Measurements from ENCODE around the gene NCMAP.
"Not testable (repeated sequence)": the region's sequence is repeated elsewhere in the genome, so short reads cannot be mapped to it uniquely, and the experiment has no call there.

NCMAP gene

GRCh38 chr1:24541711-24542346 is 14.1 kb upstream of the NCMAP start:
- DNase-seq (ENCODE audit: low spot score) = no peak

- DNase-seq (ENCODE audit: low spot score) = no peak
These were observed 11.6 kb upstream of the NCMAP start for GRCh38 chr1:24544239-24544638.

DNA sequence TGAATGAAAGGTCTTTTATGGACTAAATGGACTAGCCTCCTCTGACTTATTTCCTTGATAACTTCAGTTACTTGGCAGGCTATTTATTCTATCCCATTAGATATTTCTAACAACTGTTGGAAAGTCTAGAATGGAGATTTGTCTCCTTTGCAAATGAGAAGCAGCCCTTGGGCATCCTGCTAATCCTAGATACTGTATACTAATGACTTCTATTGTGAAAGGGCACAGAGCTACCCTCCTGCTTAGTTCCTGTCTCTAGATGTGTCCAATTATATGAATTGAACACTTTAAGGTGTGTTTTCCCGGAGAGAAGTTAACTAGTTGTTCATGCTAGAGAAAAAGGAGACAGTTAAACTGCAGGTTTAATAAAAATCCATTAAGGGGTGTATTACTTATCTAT is 10.2 kb upstream of the NCMAP start:
- no peak for DNase-seq (ENCODE audit: low spot score)

GRCh38 chr1:24547195-24547594 is 8.7 kb upstream of the NCMAP start:
- no peak for DNase-seq (ENCODE audit: low spot score)

DNA sequence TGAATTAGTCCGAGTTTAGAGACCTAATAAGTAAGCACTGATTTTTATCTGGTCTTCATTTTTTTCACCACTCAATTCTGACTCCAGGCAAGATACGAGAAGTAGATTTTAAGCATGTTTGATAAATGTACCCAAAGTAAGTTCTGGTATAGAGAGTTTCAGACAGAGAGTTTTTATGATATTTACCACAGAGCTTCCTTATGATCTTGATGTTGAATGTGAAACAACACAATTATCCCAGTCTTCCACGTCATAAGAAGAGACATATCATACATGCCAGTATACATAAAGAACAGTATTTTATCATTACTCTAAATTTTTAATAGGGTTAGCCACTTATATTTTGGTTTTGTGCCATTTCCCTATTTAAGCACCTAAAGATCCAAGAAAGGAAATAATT is 7.8 kb upstream of the NCMAP start:
- DNase-seq (ENCODE audit: low spot score) = no peak

- DNase-seq (ENCODE audit: low spot score) = not testable (repeated sequence)
These were observed 6.7 kb upstream of the NCMAP start for GRCh38 chr1:24549210-24549609.

DNA sequence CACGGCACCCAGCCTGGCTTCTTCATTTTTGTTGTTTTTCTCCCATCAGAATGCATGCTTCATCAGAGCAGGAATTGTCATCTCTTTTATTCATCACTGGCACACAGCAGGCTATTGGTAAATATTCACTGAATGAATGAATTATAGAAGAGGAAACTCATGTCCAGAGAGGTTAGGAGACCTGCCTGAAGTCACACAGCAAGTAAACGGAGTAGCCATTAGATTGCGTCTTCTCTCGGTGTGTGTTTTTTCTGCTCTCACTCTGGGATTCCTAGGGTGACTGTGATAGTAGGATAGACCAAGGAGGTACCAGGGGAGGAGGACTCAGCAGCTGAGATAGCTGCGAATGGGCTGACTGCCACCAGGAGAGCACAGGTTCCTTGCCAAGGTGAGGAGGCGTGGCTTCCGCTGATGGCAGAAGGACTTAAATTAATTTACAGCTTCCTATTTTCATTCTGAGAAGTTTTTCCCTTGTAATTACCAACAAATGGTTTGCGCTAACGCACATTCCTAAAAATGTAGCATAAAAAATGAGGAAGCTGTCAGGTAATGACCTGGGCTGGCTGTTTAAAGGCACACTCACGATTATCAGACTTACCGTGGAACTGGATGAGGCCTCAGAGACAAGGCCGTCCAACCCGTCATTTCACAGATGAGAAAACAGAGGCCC is 4.5 kb upstream of the NCMAP start:
- no peak for DNase-seq (ENCODE audit: low spot score)

DNA sequence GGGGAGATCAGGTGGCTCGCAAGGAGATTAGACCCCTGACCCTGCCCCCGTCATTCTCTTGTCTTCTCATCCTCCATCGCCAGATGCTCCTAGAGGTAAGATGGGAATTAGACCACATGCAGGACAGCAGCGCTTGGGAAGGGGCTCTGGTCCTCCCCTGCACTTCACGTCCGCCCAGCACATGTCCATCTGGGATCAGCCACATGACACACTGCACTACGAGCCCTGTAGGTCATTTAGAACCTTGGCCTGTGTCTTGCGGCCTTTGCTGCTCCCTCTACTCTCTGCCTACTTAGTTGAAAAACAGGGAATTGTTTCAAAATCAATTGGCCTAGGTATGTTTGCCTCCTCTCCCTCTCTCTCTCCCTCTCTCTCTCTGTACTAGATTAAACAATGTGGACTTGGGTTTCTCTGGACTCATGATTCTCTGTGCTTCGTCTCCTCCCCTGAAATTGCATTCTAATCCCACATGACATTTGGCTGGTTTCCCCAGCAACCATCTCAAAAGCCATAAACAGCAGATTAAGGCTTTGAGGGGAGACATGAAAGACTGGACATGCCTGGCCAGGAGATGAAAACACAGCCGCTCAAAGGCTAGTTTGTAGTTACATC is 3.8 kb upstream of the NCMAP start:
- no peak for DNase-seq (ENCODE audit: low spot score)

GRCh38 chr1:24553931-24554330 is 2.0 kb upstream of the NCMAP start:
- DNase-seq (ENCODE audit: low spot score) = no peak

GRCh38 chr1:24554714-24555113 is 1.2 kb upstream of the NCMAP start:
- no peak for DNase-seq (ENCODE audit: low spot score)

DNA sequence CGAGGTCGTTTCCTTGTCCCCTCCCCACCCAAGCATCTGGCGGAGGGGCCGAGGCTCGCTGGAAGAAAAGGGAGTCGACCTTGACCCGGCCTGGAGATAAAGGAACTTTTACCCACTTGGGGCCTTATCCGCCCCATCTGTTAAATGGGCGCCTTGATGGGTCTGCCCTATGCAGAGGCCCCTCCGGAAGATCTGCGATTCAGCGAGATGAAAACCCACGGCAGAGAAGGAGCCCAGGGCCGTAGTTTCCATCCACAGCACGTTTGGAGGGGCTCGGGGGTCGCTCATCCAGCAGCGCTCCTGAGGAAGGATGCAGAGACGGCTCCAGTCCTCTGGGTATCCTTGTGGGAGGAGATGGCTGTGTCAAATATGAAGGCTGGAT is 518 bp downstream of the NCMAP start:
- no peak for DNase-seq (ENCODE audit: low spot score)

DNA sequence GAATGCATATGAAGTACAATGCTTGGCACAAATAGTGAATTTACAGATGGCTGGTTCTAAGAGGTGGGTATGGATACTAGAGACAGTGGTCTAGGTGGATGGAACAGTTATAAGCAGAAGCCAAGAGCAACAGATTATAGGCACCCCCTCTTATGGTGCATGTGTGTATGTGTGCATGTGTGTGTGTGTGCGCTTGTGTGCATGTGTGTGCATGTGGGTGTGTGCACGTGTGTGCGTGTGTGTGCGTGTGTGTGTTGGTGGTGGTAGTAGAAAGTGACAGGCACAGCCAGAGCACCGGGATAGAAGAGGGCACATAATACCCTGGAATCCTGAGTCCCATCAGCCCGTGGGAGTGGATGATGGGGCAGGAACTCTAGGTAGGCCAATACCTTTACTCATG is 1.3 kb downstream of the NCMAP start:
- DNase-seq (ENCODE audit: low spot score) = no peak

DNA sequence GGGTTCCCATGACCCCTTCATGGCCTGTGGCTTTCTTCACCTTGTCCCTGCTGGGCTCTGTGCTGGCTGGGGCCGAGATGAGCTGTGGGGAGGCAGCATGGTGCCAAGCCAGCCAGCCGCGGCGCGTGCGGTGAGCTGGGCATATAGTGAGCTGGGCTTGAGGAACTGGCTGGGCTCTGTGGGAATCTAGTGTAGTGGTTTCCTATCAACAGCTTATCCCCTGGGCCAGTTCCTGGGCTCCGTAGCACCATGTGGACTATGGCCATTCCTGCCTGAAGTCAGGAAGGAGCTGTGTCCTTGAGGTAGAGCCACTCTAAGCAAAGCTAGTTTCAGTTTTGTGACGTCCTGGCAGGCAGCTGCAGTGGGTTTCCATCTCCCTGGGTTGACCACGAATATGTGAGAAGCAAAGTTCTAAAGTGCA is 1.8 kb downstream of the NCMAP start:
- DNase-seq (ENCODE audit: low spot score) = no peak

GRCh38 chr1:24558455-24558854 is 2.6 kb downstream of the NCMAP start:
- no peak for DNase-seq (ENCODE audit: low spot score)

- no peak for DNase-seq (ENCODE audit: low spot score)
These were observed 3.3 kb downstream of the NCMAP start for GRCh38 chr1:24558902-24559791.

DNA sequence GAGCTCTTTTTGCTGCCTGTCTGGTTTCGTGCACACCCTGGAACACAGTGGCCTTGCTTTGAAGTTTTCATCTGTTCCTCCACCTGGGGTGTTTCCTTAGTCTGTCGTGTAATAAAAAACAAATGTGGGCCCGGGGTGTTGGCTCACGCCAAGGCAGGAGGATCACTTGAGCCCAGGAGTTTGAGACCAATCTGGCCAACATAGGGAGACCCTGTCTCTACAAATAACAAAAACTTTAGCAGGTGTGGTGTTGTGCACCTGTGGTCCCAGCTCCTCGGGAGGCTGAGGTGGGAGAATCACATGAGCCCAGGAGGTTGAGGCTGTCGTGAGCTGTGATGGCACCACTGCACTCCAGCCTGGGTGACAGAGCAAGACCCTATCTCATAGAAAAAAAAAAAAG is 4.5 kb downstream of the NCMAP start:
- no peak for DNase-seq (ENCODE audit: low spot score)

GRCh38 chr1:24562625-24563024 is 6.7 kb downstream of the NCMAP start:
- DNase-seq (ENCODE audit: low spot score) = no peak

DNA sequence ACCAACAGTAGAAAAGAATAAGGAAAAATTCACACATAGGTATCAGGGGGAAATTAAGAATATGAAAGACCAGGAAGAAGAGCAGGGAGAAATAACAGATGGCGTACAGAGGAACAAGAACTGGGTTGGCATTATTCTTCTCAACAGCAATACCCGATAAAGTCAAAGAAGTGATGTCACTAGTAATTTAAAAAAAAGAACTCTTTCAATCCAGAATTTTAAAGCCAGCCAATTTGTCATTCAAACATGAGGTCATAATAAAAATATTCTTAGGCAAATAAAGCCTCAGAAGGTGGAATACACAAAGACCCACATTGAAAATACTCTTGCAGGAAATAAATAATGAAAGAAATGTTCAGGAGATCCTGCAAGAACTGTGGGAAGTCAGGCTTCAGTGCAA is 8.8 kb downstream of the NCMAP start:
- DNase-seq (ENCODE audit: low spot score) = no peak

GRCh38 chr1:24566236-24566867 is 10.5 kb downstream of the NCMAP start:
- DNase-seq (ENCODE audit: low spot score) = no peak

DNA sequence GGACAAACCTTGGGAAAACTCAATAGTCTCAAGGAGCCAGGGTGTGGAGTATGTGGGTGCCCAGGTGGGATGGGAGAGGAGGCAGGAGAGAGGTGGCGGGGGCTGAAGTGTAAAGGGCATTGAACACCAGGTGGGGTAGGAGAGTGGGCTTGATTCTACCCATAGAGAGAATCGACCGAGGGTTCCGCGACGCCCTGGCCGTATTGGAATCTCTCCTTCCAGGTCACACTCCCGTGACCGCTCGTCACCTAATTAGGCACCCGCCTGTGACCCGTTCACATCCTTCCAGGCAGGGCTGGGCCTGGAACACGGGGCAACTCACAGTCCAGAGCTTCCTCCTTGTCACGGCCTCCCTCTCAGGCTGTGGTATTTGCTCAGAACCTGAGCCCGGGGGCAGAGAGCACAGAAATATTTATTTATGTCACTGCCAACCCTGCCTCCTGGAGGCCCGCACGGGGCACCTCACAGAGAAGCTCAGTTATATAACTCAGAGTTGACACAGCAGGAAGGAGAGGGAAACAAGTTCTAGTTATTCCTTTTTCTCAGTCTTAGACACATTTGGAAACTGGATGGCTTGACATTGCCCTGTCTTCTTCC is 12.0 kb downstream of the NCMAP start:
- no peak for DNase-seq (ENCODE audit: low spot score)

- no peak for DNase-seq (ENCODE audit: low spot score)
These were observed 12.6 kb downstream of the NCMAP start for GRCh38 chr1:24568475-24568874.
